ENCODE measurements around the gene RXRG.
"Not testable (repeated sequence)": the region's sequence is repeated elsewhere in the genome, so short reads cannot be mapped to it uniquely, and the experiment has no call there.

The RXRG gene

DNA sequence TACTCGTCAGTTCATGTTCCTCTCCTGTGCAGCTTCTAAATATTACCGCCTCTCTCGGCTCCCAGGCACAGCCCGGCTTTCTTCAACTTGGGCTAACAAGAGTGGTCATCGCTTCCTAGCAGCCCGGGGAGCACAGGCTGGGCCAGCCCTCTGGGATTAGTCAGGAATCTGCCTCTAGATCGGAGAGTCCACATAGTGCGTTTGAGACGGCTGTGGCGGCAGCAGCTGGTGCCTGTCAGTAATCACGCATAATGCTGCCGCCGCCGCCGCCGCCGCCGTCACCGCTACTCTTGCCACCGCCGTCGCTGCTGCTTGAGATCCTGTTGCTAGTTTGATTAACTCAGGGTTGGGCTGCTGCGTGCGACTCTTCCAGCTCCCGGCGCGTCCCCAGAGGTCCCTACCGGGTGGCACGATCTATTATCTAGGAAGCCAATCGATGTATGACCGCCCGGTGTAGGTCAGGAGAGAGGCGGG, at the start of gene RXRG:
TSS of gene RXRG (minus strand) at position 230 of the 474 bp plus-strand sequence. CDS start 233 bp downstream, outside the sequence.
- no peak for DNase-seq (ENCODE audit: low read depth)

DNA sequence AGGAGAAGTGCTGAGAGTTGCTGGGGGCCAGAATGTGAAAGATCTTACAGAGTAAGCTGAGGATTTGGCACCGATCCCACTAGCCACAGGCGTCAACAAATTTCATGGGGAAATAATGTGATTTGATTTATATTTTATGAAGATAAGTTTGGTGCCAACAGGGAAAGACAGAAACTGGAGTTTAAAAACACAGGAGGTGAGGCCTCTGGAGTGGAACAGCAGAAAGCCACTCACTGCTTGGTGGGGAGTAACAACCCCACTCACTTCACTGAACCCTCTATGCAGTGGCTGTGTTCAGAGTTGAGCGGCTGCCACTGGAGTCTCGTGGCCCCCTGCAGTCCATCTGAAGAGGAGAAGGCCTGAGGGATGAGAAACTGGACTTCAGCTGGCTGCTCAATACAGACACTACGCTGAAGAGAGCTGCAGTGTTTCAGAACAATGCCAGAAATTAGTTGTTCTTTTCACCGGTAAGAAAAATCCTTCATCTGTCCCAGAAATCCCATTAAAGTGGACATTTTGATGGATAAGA, 48.0 kb upstream of the RXRG start:
- DNase-seq (ENCODE audit: low read depth): no peak

DNA sequence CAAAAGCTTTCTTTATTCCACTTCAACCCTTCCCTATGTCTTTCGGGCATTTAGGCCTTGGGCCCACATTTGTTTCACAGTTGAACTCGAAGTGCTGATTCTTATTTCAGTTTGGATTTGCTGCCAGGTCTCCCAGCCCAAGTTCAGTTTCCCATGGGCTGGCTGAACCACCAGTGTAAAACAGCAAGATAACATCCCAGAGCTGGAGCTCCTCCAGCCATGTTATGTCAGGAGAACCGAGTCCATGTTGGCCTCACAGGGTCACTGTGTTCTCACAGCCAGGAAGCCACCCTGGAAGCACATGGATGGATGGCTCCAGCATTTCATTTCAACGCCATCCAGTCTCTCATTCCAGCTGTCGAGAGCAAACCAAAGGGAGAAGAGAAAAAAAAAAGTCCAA, 45.2 kb upstream of the RXRG start:
- DNase-seq (ENCODE audit: low read depth): no peak

DNA sequence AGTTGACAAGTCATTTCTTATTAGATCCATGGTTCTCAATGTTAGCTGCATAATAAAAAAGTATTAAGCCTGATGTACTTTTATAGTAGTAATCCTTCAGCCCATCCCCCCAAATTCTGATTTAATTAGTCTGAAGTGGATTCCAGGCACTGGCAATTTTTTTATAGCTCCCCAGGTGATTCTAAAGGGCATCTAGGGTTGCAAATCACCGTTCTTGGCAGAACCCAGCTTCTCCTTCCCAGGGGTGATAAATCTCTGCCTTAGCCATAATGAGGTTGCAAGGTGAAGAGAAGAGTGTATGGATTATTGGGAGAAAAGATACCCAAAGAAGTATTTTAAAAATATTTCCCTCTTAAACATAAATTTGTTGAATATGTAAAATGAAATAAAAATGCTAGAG, 43.0 kb upstream of the RXRG start:
- no peak for DNase-seq (ENCODE audit: low read depth)

DNA sequence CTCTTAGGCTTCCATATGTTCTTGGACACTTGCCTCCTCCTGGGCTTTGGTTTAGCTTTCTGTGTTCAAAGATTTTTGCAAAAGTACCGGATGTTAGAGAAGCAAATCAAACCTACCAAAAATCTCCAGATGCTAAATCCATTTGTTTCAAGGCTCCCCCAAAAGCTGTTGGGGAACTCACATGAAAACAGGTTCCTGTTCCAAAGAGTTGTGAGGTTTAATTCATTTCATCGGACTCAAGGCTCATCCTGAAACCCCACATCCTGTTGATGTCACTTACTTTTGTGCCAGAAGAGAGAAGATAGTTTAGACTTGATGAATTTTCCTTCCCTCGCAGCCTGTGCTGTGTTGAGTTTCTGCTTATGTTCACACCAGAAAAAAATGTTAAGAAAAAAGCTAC, 41.7 kb upstream of the RXRG start:
- no peak for DNase-seq (ENCODE audit: low read depth)

DNA sequence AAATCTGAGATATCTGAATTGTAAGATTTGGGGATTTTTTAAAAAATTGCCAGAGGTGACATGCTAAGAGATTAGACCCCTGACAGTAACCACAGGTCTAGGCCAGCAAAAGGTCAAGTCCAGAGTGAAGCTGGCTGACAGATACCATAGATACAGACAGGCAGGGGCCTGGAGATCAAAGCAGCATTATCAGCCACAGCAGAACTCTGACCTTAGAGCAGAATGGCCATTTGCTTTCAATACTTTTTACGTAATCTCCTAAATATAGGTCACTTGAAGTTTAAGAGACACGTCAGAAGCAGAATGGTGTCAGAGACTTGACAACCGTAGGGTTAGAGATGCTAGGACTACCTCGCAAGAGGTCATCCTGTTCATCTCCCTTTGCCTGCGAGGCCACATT, 40.8 kb upstream of the RXRG start:
- DNase-seq (ENCODE audit: low read depth): no peak

DNA sequence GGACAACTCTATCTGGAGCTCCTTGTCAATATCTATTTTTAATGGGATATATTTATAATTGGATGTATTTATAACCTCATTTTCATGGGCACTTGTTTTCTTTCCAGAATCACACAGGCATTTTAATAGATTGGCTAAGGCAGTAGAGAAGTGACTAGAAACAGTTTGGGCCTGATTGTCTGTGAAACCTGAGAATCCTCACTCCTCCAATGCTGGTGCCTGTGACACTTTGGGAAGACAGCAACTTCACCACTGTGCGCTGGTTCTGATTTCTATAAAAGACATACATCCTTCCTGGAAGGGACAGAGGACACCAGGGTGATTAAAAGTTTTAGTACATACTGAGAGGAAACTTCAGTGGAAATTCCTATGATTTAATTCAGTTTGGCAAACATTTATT, 39.6 kb upstream of the RXRG start:
- DNase-seq (ENCODE audit: low read depth): no peak

DNA sequence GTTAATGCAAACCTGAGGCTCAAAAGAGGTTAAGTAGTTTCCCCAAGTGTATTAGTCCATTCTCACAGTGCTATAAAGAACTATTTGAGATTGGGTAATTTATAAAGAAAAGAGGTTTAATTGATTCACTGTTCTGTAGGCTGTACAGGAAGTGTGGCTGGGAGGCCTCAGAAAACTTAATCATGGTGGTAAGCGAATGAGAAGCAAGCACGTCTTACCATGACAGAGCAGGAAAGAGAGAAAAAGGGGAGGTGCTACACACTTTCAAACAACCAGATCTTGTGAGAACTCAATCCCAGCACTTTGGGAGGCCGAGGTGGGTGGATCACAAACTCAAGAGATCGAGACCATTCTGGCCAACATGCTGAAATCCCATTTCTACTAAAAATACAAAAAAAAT, 38.5 kb upstream of the RXRG start:
- DNase-seq (ENCODE audit: low read depth): no peak

DNA sequence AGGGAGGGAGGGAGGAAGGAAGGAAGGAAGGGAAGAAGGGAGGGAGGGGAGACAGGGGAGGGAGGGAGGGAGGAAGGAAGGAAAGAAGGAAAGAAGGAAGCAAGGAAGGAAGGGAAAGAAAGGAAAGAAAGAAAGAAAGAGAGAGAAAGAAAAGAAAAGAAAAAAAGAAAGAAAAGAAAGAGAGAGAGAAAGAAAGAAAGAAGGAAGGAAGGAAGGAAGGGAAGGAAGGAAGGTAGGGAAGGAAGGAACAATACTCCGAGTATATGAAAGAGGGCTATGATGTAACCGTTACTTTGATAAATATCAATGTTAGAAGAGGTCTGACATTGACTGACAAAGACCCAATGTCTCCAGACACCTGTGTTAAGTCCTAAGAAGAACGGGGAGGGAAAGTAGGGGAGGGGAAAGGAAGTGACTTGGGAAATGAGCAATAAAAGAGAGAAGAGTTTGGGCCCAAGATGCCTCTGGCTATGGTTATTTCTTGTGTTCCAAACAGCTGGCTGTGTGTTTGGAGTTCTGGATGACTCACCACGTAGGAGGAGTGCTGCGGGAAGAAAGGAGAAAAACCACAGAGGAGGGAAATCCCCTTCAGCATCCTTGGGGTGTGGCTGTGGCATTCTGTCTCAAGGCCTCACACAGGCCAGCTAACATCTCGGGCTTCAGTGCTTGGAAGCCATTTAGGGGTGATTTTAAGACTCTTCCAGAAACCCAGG, 37.0 kb upstream of the RXRG start:
- DNase-seq (ENCODE audit: low read depth): no peak

DNA sequence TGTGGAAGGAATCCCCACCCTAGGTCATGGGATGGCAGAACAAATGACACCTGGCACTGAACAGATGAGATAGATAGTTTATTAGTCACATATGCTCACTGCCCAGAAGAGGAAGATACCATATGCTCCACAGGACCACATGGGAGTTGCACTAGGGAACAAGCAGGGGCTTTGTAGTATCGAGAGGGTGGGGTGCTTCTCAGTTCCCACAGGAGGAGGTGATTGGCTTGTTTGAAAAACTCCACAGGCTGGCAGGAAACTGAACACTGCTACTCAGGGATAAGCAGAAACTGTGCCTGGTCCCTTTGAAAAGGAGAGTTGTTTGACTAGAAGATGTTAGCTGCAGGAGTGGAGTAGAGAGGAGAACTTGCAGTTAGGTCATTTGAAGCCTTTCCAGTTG, 31.9 kb upstream of the RXRG start:
- DNase-seq (ENCODE audit: low read depth): no peak

DNA sequence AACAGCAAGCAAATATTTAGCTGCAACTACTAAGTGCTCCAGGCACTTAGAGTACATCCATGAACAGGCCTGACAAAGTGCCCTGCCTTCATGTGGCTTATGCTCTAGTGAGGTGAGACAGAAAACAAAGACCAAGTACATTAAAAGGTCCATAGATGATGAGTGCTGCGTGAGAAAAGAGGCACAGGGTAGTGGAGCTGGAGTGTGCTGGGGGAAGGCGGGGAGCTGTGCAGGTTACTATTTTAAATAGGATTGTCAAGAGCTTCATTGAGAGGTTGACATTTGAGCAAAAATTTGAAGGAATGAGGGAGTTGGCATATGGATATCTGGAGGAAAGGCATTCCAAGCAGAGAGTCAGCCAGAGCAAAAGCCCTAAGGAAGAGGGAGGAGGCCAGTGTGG, 29.3 kb upstream of the RXRG start:
- DNase-seq (ENCODE audit: low read depth): no peak

DNA sequence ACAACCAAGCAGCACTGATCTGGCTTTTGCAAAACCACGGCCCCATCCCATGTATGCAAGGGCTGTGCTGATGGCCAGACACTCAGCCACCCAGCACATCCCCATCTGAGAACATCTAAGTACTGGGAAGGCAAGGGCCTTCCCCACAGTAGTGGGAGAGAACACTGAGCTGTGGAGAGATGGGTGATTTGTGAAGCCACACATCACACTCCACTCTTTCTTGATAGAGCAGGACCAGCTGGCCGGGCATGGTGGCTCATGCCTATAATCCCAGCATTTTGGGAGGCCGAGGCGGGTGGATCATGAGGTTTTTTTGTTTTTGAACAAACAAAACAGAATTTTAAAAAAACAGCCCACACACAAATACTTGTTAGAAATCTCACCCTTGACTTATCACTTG, 28.2 kb upstream of the RXRG start:
- no peak for DNase-seq (ENCODE audit: low read depth)

DNA sequence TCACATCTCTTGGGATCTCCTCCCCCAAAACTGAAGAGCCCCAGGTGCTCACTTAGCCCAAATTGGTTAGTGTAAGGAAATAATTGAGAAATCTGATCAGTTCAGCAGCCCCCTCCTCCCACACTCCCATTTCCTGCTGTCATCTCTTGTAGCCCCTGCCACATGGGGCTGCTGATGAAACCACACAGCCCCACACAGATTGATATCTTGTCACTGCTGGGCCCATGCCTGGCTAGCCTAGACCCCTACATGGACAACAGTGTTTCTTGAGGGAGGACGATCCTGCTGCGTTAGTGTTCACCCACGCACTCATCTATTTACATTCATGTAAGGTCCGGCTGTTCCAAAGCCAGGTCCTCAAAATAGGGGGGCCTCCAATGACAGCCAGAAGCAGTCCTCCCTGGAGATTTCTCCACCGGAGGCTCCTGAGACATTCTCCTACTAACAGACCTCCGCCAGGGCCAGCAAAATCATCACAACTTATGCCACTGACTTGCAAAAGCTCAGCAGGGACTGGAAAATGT, 23.9 kb upstream of the RXRG start:
- no peak for DNase-seq (ENCODE audit: low read depth)

DNA sequence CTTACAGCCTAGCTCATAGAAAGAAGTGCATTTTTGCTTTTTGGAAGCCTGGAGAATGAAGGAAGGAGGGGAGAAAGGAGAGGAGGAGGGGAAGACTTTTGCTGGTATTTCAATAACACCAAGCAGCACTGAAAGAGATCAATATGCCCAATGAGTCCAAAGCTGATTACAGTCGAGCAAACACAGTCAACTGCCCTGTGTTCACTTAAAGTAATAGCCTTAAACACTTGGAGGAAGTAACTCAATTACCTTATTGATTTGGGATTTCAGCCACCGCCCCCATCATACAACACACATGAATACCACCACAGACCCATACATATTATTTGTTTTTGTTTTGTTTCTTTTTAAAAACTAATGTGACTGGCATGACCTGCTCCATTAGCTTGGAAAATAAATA, 23.3 kb upstream of the RXRG start:
- no peak for DNase-seq (ENCODE audit: low read depth)

DNA sequence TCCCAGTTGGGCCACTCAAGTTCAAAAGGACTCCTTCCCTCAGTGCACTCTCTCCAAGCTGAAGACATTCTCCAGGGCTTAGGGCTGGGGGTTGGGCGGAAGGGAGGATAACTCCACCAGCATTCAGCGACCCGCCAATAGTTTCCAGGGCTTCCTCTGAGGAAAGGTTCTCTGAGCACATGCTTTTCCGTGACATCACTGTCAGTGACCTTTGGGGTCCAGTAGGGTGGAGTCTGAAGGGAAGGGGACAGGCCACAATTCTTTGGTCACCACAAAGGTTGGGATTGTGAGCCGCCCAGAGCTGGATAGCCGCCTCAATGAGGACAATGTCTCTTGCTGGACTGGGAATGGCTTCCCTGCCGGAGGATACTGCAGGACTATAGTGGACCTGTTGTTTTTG, 22.8 kb upstream of the RXRG start:
- no peak for DNase-seq (ENCODE audit: low read depth)

DNA sequence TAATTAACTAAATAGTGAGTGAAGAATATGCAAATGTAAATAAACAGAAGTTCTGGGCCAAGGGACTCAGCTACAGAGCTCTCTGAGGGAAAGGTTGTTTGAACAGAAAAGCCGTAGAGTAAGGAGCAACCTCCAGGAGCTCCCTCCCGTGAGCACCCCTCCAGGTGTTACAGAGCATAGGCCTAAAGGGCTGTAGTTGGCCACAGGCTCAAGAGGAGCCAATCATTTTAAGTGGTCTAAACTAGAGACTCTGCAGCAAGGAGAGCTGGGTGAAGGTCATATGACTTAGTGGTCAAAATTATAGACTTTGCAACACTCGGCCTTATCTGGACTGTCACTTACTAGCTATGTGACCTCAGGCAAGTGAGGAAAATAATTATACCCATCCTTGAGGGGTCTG, 19.1 kb upstream of the RXRG start:
- no peak for DNase-seq (ENCODE audit: low read depth)

DNA sequence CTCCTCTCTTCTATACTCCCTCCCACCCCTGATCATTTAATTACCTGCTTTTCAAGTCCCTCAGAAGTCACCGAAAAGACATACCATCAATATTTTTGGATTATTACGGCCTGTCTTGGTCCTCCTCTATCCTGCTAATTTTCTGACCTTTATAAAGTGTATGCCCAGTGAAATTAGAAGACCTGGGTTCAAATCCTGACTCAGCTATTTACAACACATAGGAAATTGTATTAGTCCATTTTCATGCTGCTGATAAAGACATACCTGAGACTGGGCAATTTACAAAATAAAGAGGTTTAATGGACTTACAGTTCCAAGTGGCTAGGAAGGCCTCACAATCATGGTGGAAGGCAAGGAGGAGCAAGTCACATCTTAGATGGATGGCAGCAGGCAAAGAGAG, 14.8 kb upstream of the RXRG start:
- DNase-seq (ENCODE audit: low read depth): not testable (repeated sequence)

DNA sequence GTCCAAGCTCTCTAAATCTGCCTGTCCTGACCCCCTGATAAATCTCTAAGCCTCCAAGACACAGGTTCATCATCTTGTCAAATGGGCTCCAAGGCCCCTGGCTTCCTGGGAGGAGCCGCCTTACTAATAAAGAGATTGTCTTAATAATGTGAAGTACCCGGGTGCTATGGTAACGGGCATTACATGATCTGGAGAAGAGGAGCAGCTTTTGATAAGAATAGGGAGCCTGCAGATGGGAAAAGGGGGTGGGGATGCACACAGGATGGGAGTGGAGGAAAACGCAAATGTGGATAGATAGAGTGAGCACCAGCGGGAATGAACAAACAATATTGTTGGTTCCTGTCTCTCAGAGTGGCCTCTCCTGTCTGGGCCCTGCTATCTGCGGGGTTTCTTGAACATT, 11.9 kb upstream of the RXRG start:
- no peak for DNase-seq (ENCODE audit: low read depth)

DNA sequence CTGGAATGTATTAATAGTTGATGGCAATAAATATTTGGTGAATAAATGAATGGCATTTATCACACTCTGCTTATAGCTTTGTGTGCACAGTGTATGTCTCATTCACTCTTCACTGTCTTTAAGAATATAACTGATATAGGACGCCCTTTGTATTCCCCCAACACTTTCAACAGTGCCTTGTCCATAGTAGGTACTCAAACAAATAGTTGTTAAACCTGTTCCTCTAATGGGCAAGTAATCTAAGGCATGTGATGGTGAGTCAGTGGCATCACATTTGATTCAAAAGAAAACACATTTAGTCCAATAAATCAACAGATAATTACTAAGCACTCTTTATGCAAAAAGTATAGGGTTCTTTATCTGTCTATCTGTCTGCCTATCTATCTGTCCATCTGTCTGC, 11.2 kb upstream of the RXRG start:
- no peak for DNase-seq (ENCODE audit: low read depth)

DNA sequence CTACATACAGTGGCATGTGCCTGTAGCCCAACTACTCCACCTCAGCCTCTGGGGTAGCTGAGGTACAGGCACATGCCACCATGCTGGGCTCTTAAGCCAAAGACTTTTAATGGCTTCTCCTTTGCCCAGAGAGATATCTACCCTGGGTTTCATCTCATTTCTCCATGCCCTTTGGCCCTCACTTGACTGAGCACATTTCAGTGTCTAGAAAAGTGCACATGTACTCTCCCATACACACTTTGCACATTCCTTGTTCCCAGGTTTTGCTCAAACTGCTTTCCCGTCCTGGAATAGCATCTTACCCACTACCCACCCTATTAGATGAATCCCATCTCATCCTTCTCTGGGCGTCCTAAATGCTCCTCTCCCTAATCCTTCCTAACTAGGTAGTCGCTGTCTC, 10.2 kb upstream of the RXRG start:
- DNase-seq (ENCODE audit: low read depth): no peak

DNA sequence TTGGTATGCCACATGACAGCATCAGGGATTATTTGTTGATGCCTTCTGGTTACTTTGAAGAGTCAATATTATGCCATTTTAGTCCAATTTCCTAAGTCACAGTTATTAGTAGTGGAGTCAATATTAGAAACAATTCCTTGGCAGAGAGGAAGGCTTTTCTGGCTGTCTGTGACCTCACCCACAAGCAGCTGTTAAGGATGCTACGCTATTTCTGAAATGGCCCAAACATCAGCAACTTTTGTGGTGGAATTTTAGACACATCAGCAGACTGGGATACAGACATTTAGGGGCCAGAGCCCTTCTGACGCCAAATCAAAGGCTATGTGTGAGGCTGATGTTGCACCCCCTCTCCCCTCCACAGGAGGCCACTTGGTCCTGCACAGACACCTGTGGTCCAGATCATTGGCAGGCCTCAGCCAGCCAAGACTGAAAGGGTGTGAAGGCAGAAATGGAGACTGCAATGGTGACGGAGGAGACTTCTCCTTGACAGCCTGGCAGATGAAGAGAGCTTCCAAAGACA, 9.2 kb upstream of the RXRG start:
- no peak for DNase-seq (ENCODE audit: low read depth)

DNA sequence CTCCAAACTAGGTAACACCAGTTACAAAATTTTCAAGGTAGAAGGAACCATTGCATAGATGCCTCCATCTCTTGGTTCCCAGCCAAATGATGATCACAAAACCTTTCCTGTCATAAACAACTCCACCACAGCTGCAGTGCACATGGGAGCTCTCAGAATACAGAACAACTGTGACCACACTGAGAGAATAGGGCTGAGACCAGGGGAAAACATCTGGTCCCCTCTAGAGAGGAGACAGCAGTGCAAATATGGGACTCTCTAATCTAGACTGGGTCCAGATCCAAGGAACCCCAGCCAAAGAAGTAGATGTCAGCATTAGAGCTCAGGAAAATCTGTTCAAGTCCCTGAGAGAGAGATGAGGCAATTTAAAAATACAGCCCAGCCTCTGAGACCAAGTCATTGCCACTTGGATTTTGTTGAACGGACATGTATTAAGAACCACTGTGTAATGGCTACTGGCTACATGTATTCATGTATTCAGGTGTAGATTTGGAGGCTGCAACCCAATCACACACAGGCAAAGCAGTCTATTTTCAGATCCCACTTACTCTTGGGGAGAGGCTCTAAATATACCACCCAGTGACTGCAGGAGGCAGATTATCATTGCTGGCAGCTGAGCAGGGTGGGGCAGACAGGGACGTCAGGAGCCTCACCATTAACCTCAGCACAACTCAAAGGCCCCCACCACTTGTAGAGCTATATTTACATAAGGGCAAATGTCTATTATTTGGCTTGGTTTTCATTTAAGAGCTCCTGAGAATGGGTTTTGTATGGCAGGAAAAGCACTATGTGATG, 7.6 kb upstream of the RXRG start:
- no peak for DNase-seq (ENCODE audit: low read depth)

DNA sequence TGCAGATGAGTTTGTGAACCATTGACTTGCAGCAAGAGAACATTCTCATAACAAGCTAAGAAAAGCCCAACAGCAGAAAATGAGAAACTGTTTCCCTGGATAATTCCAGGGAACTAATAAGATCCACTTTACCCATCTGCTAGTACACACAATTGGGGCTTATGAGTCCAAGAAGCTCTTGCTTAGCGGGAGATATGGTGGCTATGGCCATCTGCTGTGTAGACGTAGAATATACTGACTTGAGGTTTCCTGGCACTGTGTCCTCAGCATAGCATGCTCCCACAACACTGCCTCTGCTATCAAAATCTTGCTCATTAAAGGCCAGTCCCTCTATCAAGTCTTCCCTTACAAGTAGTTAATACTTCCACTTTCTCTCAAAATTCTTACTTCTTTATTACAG, 6.8 kb upstream of the RXRG start:
- no peak for DNase-seq (ENCODE audit: low read depth)
